Measurements from ENCODE around the gene ZNF714. TPM values are rescaled to one million over a fixed set of nuclear protein-coding genes. Genes with fewer than 3 reads are reported as not detected.

ZNF714 gene
- total RNA-seq, 1 experiment from 2014 or later = 44.9 TPM

DNA sequence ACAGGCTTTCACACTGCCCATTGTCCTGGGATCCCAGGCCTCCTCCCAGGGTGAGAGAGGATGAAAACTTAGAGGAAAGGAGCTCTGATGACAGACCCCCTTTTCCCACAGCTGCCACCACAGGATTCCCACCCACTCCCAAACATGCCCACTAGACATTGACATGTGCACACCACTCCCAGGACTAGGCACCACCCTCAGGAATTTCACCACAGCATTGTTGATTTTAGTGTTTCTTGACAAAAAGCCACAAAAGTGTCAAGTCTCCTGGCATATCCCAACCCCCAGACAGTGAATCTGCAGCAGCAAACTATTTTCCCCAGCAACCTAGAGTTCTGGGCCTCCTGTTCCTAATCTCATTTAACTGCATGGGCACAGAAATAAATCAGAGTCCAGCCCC is 10.1 kb downstream of the ZNF714 start:
- Histone ChIP-seq H3K4me1 (ENCODE audit: low read length) (no peaks in the 10 kb centered on the region), H3K27me3 (ENCODE audit: low read length) (no peaks in the 10 kb centered on the region), H2AFZ (ENCODE audit: low read length) (no peak overlapping the region), H3K36me3 (ENCODE audit: insufficient read depth, low read length) (peaks cover 35% of the 10 kb centered on the region), H3K4me2 (ENCODE audit: low read depth, low read length, poor library complexity, severe bottlenecking) (no peak overlapping the region), H3K9me2 (replicated peaks; ENCODE audit: insufficient read depth, low read length) (no peaks in the 10 kb centered on the region), H4K20me1 (ENCODE audit: insufficient read depth, low read depth, low read length) (no peaks in the 10 kb centered on the region), H3K79me2 (ENCODE audit: low read length) (peaks cover 66% of the 10 kb centered on the region), H3K9me3 (ENCODE audit: low read length) (no peaks in the 10 kb centered on the region), H3K4me3 (ENCODE audit: low read length) (no peak overlapping the region), H3K27ac (ENCODE audit: low read length) (no peak overlapping the region), H3K9ac (ENCODE audit: low read length) (no peak overlapping the region)
- no peak for DNase-seq

DNA sequence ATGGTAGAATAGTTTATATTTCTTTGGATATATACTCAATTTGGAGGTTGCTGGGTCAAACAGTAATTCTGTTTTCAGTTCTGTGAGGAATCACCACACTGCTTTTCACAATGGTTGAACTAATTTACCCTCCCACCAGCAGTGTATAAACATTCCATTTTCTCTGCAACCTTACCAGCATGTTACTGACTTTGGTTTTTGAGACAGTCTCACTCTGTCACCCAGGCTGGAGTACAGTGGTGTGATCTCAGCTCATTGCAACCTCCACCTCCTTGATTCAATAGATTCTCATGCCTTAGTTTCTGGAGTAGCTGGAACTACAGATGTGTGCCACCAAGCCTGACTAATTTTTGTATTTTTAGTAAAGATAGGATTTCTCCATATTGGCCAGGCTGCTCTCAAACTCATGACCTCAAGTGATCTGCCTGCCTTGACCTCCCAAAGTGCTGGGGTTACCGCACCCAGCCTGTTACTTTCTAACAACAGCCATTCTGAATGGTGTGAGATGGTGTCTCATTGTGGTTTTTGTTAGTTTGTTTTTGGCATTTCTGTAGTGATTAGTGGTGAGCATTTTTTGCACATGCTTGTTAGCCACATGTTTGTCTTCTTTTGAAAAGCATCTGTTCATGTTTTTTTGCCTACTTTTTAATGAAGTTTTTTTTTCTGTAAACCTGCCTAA is 12.5 kb downstream of the ZNF714 start:
- no peak overlapping the region for H3K4me2 ChIP-seq (ENCODE audit: low read depth, low read length, poor library complexity, severe bottlenecking)
- H3K27ac ChIP-seq (ENCODE audit: low read length) = no peak overlapping the region
- H3K79me2 ChIP-seq (ENCODE audit: low read length) = peaks cover 56% of the 10 kb centered on the region
- H2AFZ ChIP-seq (ENCODE audit: low read length) = no peak overlapping the region
- no peak overlapping the region for H3K4me3 ChIP-seq (ENCODE audit: low read length)
- DNase-seq = no peak
- no peaks in the 10 kb centered on the region for H3K4me1 ChIP-seq (ENCODE audit: low read length)
- no peaks in the 10 kb centered on the region for H3K27me3 ChIP-seq (ENCODE audit: low read length)
- no peaks in the 10 kb centered on the region for H3K9me2 ChIP-seq (replicated peaks; ENCODE audit: insufficient read depth, low read length)
- peaks cover 23% of the 10 kb centered on the region for H3K36me3 ChIP-seq (ENCODE audit: insufficient read depth, low read length)
- H3K9ac ChIP-seq (ENCODE audit: low read length) = no peak overlapping the region
- no peaks in the 10 kb centered on the region for H3K9me3 ChIP-seq (ENCODE audit: low read length)
- no peaks in the 10 kb centered on the region for H4K20me1 ChIP-seq (ENCODE audit: insufficient read depth, low read depth, low read length)

DNA sequence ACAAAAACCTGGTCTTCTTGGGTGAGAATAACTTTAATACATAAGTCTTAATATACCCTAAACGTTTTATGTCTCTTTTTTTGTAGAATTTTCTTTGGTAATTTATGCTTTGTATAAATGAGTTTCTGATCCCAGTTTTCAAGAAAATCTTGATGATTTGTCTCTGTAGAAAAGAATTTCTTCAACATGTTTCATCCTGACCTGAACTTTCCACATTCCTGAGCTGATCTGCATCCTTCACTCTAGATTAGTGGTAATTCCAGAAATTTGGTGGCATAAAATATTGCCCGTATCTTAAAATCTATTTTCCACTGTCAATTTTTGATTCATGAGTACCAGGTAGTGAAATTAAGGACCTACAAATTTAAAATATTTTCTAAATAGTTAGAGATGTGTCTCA is 16.3 kb downstream of the ZNF714 start:
- Histone ChIP-seq H2AFZ (ENCODE audit: low read length) (no peak overlapping the region), H3K4me1 (ENCODE audit: low read length) (no peaks in the 10 kb centered on the region), H3K4me3 (ENCODE audit: low read length) (no peak overlapping the region), H3K36me3 (ENCODE audit: insufficient read depth, low read length) (peaks cover 43% of the 10 kb centered on the region), H3K4me2 (ENCODE audit: low read depth, low read length, poor library complexity, severe bottlenecking) (no peak overlapping the region), H3K9me2 (replicated peaks; ENCODE audit: insufficient read depth, low read length) (no peaks in the 10 kb centered on the region), H4K20me1 (ENCODE audit: insufficient read depth, low read depth, low read length) (no peaks in the 10 kb centered on the region), H3K79me2 (ENCODE audit: low read length) (peaks cover 55% of the 10 kb centered on the region), H3K27me3 (ENCODE audit: low read length) (no peaks in the 10 kb centered on the region), H3K9me3 (ENCODE audit: low read length) (no peaks in the 10 kb centered on the region), H3K9ac (ENCODE audit: low read length) (no peak overlapping the region), H3K27ac (ENCODE audit: low read length) (no peak overlapping the region)
- DNase-seq = no peak

DNA sequence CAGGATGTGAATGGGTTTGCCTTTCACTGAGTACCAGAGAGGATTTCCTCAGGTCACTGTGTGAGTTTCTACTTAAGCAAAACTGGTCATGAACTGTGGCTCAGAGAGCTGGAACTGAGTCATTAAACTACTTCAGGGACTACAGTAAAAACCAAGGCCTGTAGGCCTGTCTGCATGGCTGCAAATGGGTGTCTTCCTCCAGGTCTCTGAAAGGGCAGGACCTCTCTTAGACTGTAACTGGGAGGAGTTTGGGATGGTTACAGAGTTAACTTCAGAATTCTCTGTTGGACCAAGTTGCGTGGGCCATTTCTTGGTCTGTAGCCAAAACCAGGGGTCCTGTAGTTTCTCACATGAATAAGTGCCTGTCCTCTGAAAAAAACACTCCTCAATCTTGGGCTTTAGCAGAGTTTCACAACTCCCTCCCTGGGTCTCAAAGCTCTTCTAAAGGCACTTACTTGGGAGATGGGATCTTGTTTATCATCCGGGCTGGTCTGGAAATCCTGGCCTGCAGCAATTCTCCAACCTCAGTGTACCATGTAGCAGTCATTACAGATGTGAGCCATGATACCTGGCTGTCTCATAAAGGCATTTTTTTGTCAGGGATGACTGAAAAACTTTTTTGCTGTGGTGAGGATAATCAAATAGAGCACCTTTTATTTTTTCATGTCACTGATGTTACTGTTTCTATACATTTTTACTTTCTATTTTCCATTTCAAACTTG is 19.7 kb downstream of the ZNF714 start:
- no peak overlapping the region for H3K4me3 ChIP-seq (ENCODE audit: low read length)
- H3K9me3 ChIP-seq (ENCODE audit: low read length) = no peaks in the 10 kb centered on the region
- no peak overlapping the region for H3K9ac ChIP-seq (ENCODE audit: low read length)
- no peaks in the 10 kb centered on the region for H3K27me3 ChIP-seq (ENCODE audit: low read length)
- H4K20me1 ChIP-seq (ENCODE audit: insufficient read depth, low read depth, low read length) = no peaks in the 10 kb centered on the region
- no peak for DNase-seq
- H2AFZ ChIP-seq (ENCODE audit: low read length) = no peak overlapping the region
- no peaks in the 10 kb centered on the region for H3K9me2 ChIP-seq (replicated peaks; ENCODE audit: insufficient read depth, low read length)
- no peak overlapping the region for H3K27ac ChIP-seq (ENCODE audit: low read length)
- H3K4me1 ChIP-seq (ENCODE audit: low read length) = no peaks in the 10 kb centered on the region
- H3K4me2 ChIP-seq (ENCODE audit: low read depth, low read length, poor library complexity, severe bottlenecking) = no peak overlapping the region
- H3K79me2 ChIP-seq (ENCODE audit: low read length) = peaks cover 34% of the 10 kb centered on the region
- H3K36me3 ChIP-seq (ENCODE audit: insufficient read depth, low read length) = peaks cover 48% of the 10 kb centered on the region

DNA sequence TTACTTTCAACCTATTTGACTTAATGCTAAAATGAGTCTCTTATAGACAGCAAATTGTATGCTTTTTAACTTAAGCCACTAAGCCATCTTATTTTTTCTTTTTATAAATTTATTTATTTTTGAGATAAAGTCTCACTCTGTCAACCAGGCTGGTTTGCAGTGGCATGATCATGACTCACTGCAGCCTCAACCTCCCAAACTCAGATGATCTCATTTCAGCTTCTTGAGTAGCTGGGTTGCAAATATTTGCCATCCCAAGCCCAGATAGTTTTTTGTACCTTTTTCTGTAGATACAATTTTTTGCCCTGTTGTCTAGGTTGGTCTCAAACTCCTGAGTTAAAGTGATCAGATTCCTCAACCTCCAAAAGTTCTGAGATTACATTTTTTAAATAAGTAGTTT is 27.1 kb downstream of the ZNF714 start:
- H3K79me2 ChIP-seq (ENCODE audit: low read length) = peaks cover 55% of the 10 kb centered on the region
- no peaks in the 10 kb centered on the region for H4K20me1 ChIP-seq (ENCODE audit: insufficient read depth, low read depth, low read length)
- H3K36me3 ChIP-seq (ENCODE audit: insufficient read depth, low read length) = peaks cover 53% of the 10 kb centered on the region
- H3K27ac ChIP-seq (ENCODE audit: low read length) = no peak overlapping the region
- H3K27me3 ChIP-seq (ENCODE audit: low read length) = no peaks in the 10 kb centered on the region
- no peak overlapping the region for H3K9ac ChIP-seq (ENCODE audit: low read length)
- H2AFZ ChIP-seq (ENCODE audit: low read length) = no peak overlapping the region
- H3K4me1 ChIP-seq (ENCODE audit: low read length) = no peaks in the 10 kb centered on the region
- H3K4me3 ChIP-seq (ENCODE audit: low read length) = no peak overlapping the region
- H3K9me2 ChIP-seq (replicated peaks; ENCODE audit: insufficient read depth, low read length) = no peaks in the 10 kb centered on the region
- DNase-seq = no peak
- H3K9me3 ChIP-seq (ENCODE audit: low read length) = no peaks in the 10 kb centered on the region
- no peak overlapping the region for H3K4me2 ChIP-seq (ENCODE audit: low read depth, low read length, poor library complexity, severe bottlenecking)

DNA sequence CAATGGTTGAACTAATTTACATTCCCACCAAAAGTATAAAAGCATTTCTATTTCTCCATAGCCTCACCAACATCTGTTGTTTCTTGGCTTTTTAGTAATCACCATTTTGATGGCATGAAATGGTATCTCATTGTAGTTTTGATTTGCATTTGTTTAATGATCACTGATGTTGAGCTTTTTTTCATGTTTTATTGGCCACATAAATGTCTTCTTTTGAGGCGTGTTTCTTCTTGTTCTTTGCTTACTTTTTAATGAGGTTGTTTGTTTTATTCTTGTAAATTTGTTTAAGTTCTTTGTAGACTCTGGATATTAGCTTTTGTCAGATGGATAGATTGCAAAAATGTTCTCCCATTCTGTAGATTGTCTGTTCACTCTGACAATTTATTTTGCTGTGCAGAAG is 28.2 kb downstream of the ZNF714 start:
- no peak overlapping the region for H3K27ac ChIP-seq (ENCODE audit: low read length)
- H3K36me3 ChIP-seq (ENCODE audit: insufficient read depth, low read length) = peaks cover 60% of the 10 kb centered on the region
- H4K20me1 ChIP-seq (ENCODE audit: insufficient read depth, low read depth, low read length) = no peaks in the 10 kb centered on the region
- H3K4me1 ChIP-seq (ENCODE audit: low read length) = no peaks in the 10 kb centered on the region
- H2AFZ ChIP-seq (ENCODE audit: low read length) = no peak overlapping the region
- H3K9me3 ChIP-seq (ENCODE audit: low read length) = no peaks in the 10 kb centered on the region
- no peaks in the 10 kb centered on the region for H3K9me2 ChIP-seq (replicated peaks; ENCODE audit: insufficient read depth, low read length)
- H3K79me2 ChIP-seq (ENCODE audit: low read length) = peaks cover 56% of the 10 kb centered on the region
- H3K4me2 ChIP-seq (ENCODE audit: low read depth, low read length, poor library complexity, severe bottlenecking) = no peak overlapping the region
- no peak overlapping the region for H3K4me3 ChIP-seq (ENCODE audit: low read length)
- H3K9ac ChIP-seq (ENCODE audit: low read length) = no peak overlapping the region
- no peak for DNase-seq
- no peaks in the 10 kb centered on the region for H3K27me3 ChIP-seq (ENCODE audit: low read length)

DNA sequence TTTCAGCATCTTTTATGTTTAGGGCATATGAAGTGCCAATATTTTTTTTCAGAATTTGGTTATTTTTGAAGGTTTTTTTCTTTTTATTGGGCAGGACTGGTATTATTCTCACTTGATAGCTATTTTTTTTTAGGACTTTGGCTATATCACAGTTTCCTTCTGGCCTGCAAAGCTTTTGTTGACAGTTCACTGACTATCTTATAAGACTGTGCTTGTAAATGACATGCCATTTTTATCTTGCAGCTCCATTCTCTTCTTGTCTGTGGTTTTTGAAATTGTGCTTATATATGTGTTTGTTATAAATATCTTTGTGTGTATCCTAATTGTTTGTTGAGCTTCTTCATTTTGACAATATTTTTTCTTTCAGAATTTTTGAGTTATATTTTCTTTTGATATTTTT is 33.4 kb downstream of the ZNF714 start:
- H3K36me3 ChIP-seq (ENCODE audit: insufficient read depth, low read length) = peaks cover 59% of the 10 kb centered on the region
- H3K79me2 ChIP-seq (ENCODE audit: low read length) = peaks cover 33% of the 10 kb centered on the region
- DNase-seq = no peak
- no peak overlapping the region for H3K4me3 ChIP-seq (ENCODE audit: low read length)
- H4K20me1 ChIP-seq (ENCODE audit: insufficient read depth, low read depth, low read length) = no peaks in the 10 kb centered on the region
- H3K4me2 ChIP-seq (ENCODE audit: low read depth, low read length, poor library complexity, severe bottlenecking) = no peak overlapping the region
- no peaks in the 10 kb centered on the region for H3K4me1 ChIP-seq (ENCODE audit: low read length)
- H3K27me3 ChIP-seq (ENCODE audit: low read length) = no peaks in the 10 kb centered on the region
- H3K27ac ChIP-seq (ENCODE audit: low read length) = no peak overlapping the region
- no peaks in the 10 kb centered on the region for H3K9me3 ChIP-seq (ENCODE audit: low read length)
- no peak overlapping the region for H2AFZ ChIP-seq (ENCODE audit: low read length)
- no peaks in the 10 kb centered on the region for H3K9me2 ChIP-seq (replicated peaks; ENCODE audit: insufficient read depth, low read length)
- H3K9ac ChIP-seq (ENCODE audit: low read length) = no peak overlapping the region

DNA sequence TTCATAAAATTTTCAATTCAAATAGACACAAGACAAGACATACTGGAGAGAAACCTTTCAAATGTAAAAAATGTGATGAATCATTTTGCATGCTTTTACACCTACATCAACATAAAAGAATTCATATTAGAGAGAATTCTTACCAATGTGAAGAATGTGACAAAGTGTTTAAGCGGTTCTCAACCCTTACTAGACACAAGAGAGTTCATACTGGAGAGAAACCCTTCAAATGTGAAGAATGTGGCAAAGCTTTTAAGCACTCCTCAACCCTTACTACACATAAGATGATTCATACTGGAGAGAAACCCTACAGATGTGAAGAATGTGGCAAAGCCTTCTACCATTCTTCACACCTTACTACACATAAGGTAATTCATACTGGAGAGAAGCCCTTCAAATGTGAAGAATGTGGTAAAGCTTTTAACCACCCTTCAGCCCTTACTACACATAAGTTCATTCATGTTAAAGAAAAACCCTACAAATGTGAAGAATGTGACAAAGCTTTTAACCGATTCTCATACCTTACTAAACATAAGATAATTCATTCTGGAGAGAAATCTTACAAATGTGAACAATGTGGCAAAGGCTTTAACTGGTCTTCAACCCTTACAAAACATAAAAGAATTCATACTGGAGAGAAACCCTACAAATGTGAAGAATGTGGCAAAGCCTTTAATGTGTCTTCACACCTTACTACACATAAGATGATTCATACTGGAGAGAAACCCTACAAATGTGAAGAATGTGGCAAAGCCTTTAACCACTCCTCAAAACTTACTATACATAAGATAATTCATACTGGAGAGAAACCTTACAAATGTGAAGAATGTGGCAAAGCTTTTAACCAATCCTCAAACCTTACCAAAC is 35.3 kb downstream of the ZNF714 start:
- no peaks in the 10 kb centered on the region for H4K20me1 ChIP-seq (ENCODE audit: insufficient read depth, low read depth, low read length)
- H3K4me1 ChIP-seq (ENCODE audit: low read length) = no peaks in the 10 kb centered on the region
- no peak overlapping the region for H3K9ac ChIP-seq (ENCODE audit: low read length)
- H3K27me3 ChIP-seq (ENCODE audit: low read length) = no peaks in the 10 kb centered on the region
- no peaks in the 10 kb centered on the region for H3K9me3 ChIP-seq (ENCODE audit: low read length)
- no peak overlapping the region for H3K4me2 ChIP-seq (ENCODE audit: low read depth, low read length, poor library complexity, severe bottlenecking)
- no peak overlapping the region for H2AFZ ChIP-seq (ENCODE audit: low read length)
- no peak overlapping the region for H3K27ac ChIP-seq (ENCODE audit: low read length)
- peaks cover 58% of the 10 kb centered on the region for H3K36me3 ChIP-seq (ENCODE audit: insufficient read depth, low read length)
- no peak overlapping the region for H3K4me3 ChIP-seq (ENCODE audit: low read length)
- peaks cover 15% of the 10 kb centered on the region for H3K79me2 ChIP-seq (ENCODE audit: low read length)
- no peaks in the 10 kb centered on the region for H3K9me2 ChIP-seq (replicated peaks; ENCODE audit: insufficient read depth, low read length)
- DNase-seq = no peak
